ENCODE data around the gene VPS26A.

DNA sequence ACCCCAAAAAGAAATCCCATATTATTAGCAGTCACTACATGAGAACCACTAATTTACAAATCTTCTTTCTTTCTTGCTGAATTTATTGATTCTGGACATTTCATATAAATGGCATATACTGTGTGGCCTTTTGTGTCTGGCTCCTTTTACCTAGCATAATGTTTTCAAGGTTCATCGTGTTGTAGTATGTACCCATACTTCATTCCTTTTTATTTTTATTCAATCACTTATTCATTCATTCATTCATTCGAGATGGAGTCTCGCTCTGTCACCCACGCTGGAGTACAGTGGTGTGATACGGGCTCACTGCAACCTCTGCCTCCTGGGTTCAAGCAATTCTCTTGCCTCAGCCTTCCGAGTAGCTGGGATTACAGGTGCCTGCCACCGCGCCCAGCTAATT, 21.9 kb downstream of the VPS26A start:
- TF ChIP-seq, protein P1, sequence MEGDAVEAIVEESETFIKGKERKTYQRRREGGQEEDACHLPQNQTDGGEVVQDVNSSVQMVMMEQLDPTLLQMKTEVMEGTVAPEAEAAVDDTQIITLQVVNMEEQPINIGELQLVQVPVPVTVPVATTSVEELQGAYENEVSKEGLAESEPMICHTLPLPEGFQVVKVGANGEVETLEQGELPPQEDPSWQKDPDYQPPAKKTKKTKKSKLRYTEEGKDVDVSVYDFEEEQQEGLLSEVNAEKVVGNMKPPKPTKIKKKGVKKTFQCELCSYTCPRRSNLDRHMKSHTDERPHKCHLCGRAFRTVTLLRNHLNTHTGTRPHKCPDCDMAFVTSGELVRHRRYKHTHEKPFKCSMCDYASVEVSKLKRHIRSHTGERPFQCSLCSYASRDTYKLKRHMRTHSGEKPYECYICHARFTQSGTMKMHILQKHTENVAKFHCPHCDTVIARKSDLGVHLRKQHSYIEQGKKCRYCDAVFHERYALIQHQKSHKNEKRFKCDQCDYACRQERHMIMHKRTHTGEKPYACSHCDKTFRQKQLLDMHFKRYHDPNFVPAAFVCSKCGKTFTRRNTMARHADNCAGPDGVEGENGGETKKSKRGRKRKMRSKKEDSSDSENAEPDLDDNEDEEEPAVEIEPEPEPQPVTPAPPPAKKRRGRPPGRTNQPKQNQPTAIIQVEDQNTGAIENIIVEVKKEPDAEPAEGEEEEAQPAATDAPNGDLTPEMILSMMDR (IDR thresholded peaks at IDR 0.05): no peak
- TF ChIP-seq POLR2A (IDR thresholded peaks at IDR 0.05) (no peak), EP300 (IDR thresholded peaks at IDR 0.05) (no peak), POLR2AphosphoS5 (IDR thresholded peaks at IDR 0.05) (no peak)

All from upper lobe of left lung (tissue), 4 donors.